Endothelial cell of umbilical vein (primary cell): ENCODE data around the gene ZNF567. TPM values are rescaled to one million over a fixed set of nuclear protein-coding genes. Genes with fewer than 3 reads are reported as not detected.

Experiments
- BruUV-seq: library from RNA; stranded (reverse); fragments of 400-500 nt; replicated peaks from 2 replicates; lab custom pipeline; 2021; lab: Mats Ljungman, UMichigan
- CTCF ChIA-PET: fragments of 300-600, 350-600 bp; sonication (Branson Sonifier 250); formaldehyde crosslinking; loops from one replicate; lab custom pipeline; 2021; ENCODE audit warnings: antibody characterized with exemption, inconsistent platforms; lab: Charles Lee
- POLR2A ChIA-PET: fragments of 300-600, 350-600 bp; sonication (Branson Sonifier 250); formaldehyde crosslinking; loops from one replicate; lab custom pipeline; 2021; ENCODE audit warnings: antibody characterized with exemption, inconsistent platforms; lab: Charles Lee
- DNase-seq: peaks from one replicate; pipeline ENCODE4 v3.0.0-alpha.2; 2011; ENCODE audit warnings: low read depth, low spot score
- FAIRE-seq: peaks from 2 replicates; lab custom pipeline; 2011; peaks lifted over from hg19 to GRCh38; lab: Jason Lieb, UNC
- H2AFZ ChIP-seq: 2 replicates; pipeline ENCODE4 v1.6.0; 2012; ENCODE audit warnings: low read depth, low read length, control low read depth, inconsistent platforms
- H3K27ac ChIP-seq: 2 replicates; pipeline ENCODE4 v1.5.1; 2011; ENCODE audit warnings: low read depth, mild to moderate bottlenecking, control low read depth, low read length, moderate library complexity; ENCODE audit not compliant: insufficient read depth
- H3K27me3 ChIP-seq, 2 experiments: 2 replicates each; pipeline versions ENCODE4 v1.6.0 to v1.6.1; 2011; ENCODE audit warnings: low read length in 2 of 2, mixed read lengths in 1 of 2; ENCODE audit not compliant: control insufficient read depth in 2 of 2, insufficient read depth in 2 of 2
- H3K36me3 ChIP-seq, 2 experiments: 2 replicates in 1 of 2; 3 replicates in 1 of 2; pipeline ENCODE4 v1.5.1; 2011; ENCODE audit warnings: low read length in 2 of 2, mild to moderate bottlenecking in 1 of 2, moderate library complexity in 1 of 2; ENCODE audit not compliant: control insufficient read depth in 2 of 2, insufficient read depth in 2 of 2; ENCODE audit errors: extremely low read depth in 1 of 2
- H3K4me1 ChIP-seq: 3 replicates; pipeline ENCODE4 v1.5.1; 2011; ENCODE audit warnings: mild to moderate bottlenecking, low read length; ENCODE audit not compliant: control insufficient read depth, insufficient read depth; ENCODE audit errors: extremely low read depth
- H3K4me2 ChIP-seq: 2 replicates; pipeline ENCODE4 v1.6.1; 2011; ENCODE audit warnings: low read length, control low read depth, mixed read lengths; ENCODE audit not compliant: insufficient read depth
- H3K4me3 ChIP-seq, 3 experiments: fragments of 200-600 bp in 1 of 3; sonication (generic), shearing (Covaris generic) in 1 of 3; replicated peaks in 1 of 3; 2 replicates each; pipeline ENCODE4 v1.5.1; 2011 to 2016; ENCODE audit warnings: control low read depth in 3 of 3, low read length in 3 of 3, mild to moderate bottlenecking in 2 of 3, inconsistent platforms in 1 of 3, low read depth in 1 of 3, moderate library complexity in 1 of 3; ENCODE audit not compliant: insufficient read depth in 1 of 3
- H3K79me2 ChIP-seq: 2 replicates; pipeline ENCODE4 v1.6.0; 2012; ENCODE audit warnings: low read length, inconsistent platforms; ENCODE audit not compliant: control insufficient read depth, insufficient read depth
- H3K9ac ChIP-seq: replicated peaks from 2 replicates; pipeline ENCODE3; 2011; ENCODE audit warnings: low read length, control low read depth; ENCODE audit not compliant: insufficient read depth; ENCODE audit errors: extremely low read depth
- H3K9me1 ChIP-seq: replicated peaks from 3 replicates; pipeline ENCODE4 v1.6.0; 2011; ENCODE audit warnings: mild to moderate bottlenecking, low read length; ENCODE audit not compliant: control insufficient read depth, insufficient read depth; ENCODE audit errors: extremely low read depth
- H3K9me3 ChIP-seq: replicated peaks from 2 replicates; pipeline ENCODE4 v1.5.1; 2012; ENCODE audit warnings: low read length, inconsistent platforms; ENCODE audit not compliant: control insufficient read depth, insufficient read depth
- H4K20me1 ChIP-seq: replicated peaks from 2 replicates; pipeline ENCODE3; 2011; ENCODE audit warnings: mild to moderate bottlenecking, low read length; ENCODE audit not compliant: control insufficient read depth, insufficient read depth; ENCODE audit errors: extremely low read depth
- CTCF ChIP-seq, 2 donors: IDR thresholded peaks; 1 replicate in 1 of 2; 2 replicates in 1 of 2; pipeline ENCODE4 v1.5.1; 2011; ENCODE audit warnings: low read length in 2 of 2, mild to moderate bottlenecking in 2 of 2, moderate library complexity in 2 of 2, control low read depth in 1 of 2, inconsistent platforms in 1 of 2, low read depth in 1 of 2; ENCODE audit not compliant: insufficient read depth in 1 of 2; ENCODE audit errors: extremely low read depth in 1 of 2
- EZH2 ChIP-seq: IDR thresholded peaks from 2 replicates; pipeline ENCODE4 v1.6.1; 2012; ENCODE audit warnings: borderline replicate concordance, low read depth, mild to moderate bottlenecking, moderate library complexity, low read length, inconsistent platforms; ENCODE audit not compliant: severe bottlenecking
- FOS ChIP-seq: IDR thresholded peaks from 2 replicates; pipeline ENCODE4 v1.6.1; 2011; ENCODE audit warnings: mild to moderate bottlenecking, low read length, moderate library complexity, borderline replicate concordance; ENCODE audit not compliant: insufficient read depth
- GATA2 ChIP-seq: IDR thresholded peaks from 2 replicates; pipeline ENCODE4 v1.7.0; 2011; ENCODE audit warnings: low read depth, mild to moderate bottlenecking, moderate library complexity, mixed read lengths, low read length; ENCODE audit not compliant: insufficient read length, insufficient read depth
- JUN ChIP-seq: IDR thresholded peaks from 2 replicates; pipeline ENCODE4 v1.6.1; 2011; ENCODE audit warnings: borderline replicate concordance, low read depth; ENCODE audit not compliant: insufficient read length, insufficient read depth
- MAX ChIP-seq: IDR thresholded peaks from 2 replicates; pipeline ENCODE4 v1.6.1; 2011; ENCODE audit not compliant: insufficient read depth, insufficient read length
- MYC ChIP-seq: IDR thresholded peaks from one replicate; pipeline ENCODE4 v1.6.1; 2011; ENCODE audit warnings: mild to moderate bottlenecking, low read depth, low read length
- POLR2A ChIP-seq: IDR thresholded peaks from 2 replicates; pipeline ENCODE4 v1.6.1; 2012; ENCODE audit warnings: low read depth, mild to moderate bottlenecking, control low read depth, low read length
- POLR2AphosphoS5 ChIP-seq: IDR thresholded peaks from 2 replicates; pipeline ENCODE4 v1.6.1; 2012; ENCODE audit warnings: low read depth, mild to moderate bottlenecking, control low read depth, low read length, moderate library complexity; ENCODE audit not compliant: insufficient read depth
- dilution Hi-C: fragments of 300-500 bp; cut with MboI; formaldehyde crosslinking; loops from one replicate; pipeline ENCODE4 v1.15.0; 2019; ENCODE audit warnings: low sequenced_read_pairs; ENCODE audit not compliant: extremely low pct_ligation_motif_present
- intact Hi-C: fragments of 100-400 bp; cut with micrococcal nuclease; formaldehyde crosslinking; loops from one replicate; pipeline ENCODE4 v1.10.0; 2022
- polyA plus RNA-seq, 4 experiments: library from polyadenylated mRNA; depleted of rRNA in 3 of 4; stranded (reverse) in 3 of 4; unstranded in 1 of 4; fragments of >200 nt; gene quantifications; 2 replicates each; pipeline versions ENCODE4 v1.2.1 to v1.2.3, GENCODE V29; 2011 to 2012; ENCODE audit warnings: missing spikeins in 1 of 4
- total RNA-seq: library from RNA; stranded (reverse); gene quantifications from 2 replicates; pipeline ENCODE4 v1.2.3, GENCODE V29; 2021

The ZNF567 gene
- total and polyA plus RNA-seq, 2 donors (not counting 3 experiments of a cell fraction or from before 2014, with no cell fraction given): 3.4 to 4.4 TPM

GRCh38 chr19:36750066-36750691 lies 62.8 kb downstream of the ZNF567 start:
- ChIA-PET CTCF (no interaction called here), POLR2A (no interaction called here)
- Histone ChIP-seq H3K27me3 (no peaks in the 10 kb centered on the region), H3K9me3 (peaks cover 39% of the 10 kb centered on the region), H3K36me3 (peaks cover 11% of the 10 kb centered on the region in 2 experiments), H3K9ac (no peak overlapping the region), H4K20me1 (no peaks in the 10 kb centered on the region), H2AFZ (no peak overlapping the region), H3K4me2 (no peak overlapping the region), H3K27ac (no peak overlapping the region), H3K4me1 (no peaks in the 10 kb centered on the region), H3K4me3 (no peak overlapping the region), H3K9me1 (no peaks in the 10 kb centered on the region), H3K79me2 (no peaks in the 10 kb centered on the region)
- DNase-seq (no peak), FAIRE-seq (no peak)
- dilution Hi-C loops: no loop called here
- intact Hi-C loops: no loop called here
- no TSS peak for BruUV-seq
- no peak for TF ChIP-seq POLR2A
- no peak for TF ChIP-seq JUN
- no peak for TF ChIP-seq MYC
- no peak for TF ChIP-seq FOS
- no peak for TF ChIP-seq EZH2
- no peak for TF ChIP-seq POLR2AphosphoS5
- no peak for TF ChIP-seq CTCF (IDR thresholded peaks at IDR 0.05; ENCODE audit: extremely low read depth in 1 of 2, insufficient read depth in 1 of 2, low read depth in 1 of 2, low read length in 2 of 2)
- TF ChIP-seq GATA2: no peak
- no peak for TF ChIP-seq MAX

Other genes starting within 250 kb of the ZNF567 start
- 8.3 and 8.5 TPM in 2 replicates for gene ZNF566, start 198.1 kb upstream of the ZNF567 start, total RNA-seq
- 4.0 and 4.7 TPM in 2 replicates for gene ZNF566, start 198.1 kb upstream of the ZNF567 start, polyA plus RNA-seq
- 10.5 and 13.9 TPM in 2 replicates for gene ZNF260, start 159.3 kb upstream of the ZNF567 start, total RNA-seq
- gene ZNF260, start 159.3 kb upstream of the ZNF567 start, polyA plus RNA-seq: 2.4 and 2.7 TPM in 2 replicates
- gene ZNF529, start 114.3 kb upstream of the ZNF567 start, total RNA-seq: 5.3 and 8.4 TPM in 2 replicates
- gene ZNF529, start 114.3 kb upstream of the ZNF567 start, polyA plus RNA-seq: 4.1 and 4.9 TPM in 2 replicates
- 4.2 and 4.3 TPM in 2 replicates for gene ZNF382, start 82.3 kb upstream of the ZNF567 start, total RNA-seq
- 1.4 and 1.8 TPM in 2 replicates for gene ZNF382, start 82.3 kb upstream of the ZNF567 start, polyA plus RNA-seq
- 6.8 and 7.0 TPM in 2 replicates for gene ZNF461, start 20.8 kb upstream of the ZNF567 start, total RNA-seq
- gene ZNF461, start 20.8 kb upstream of the ZNF567 start, polyA plus RNA-seq: 1.1 and 2.4 TPM in 2 replicates
- 3.6 and 4.5 TPM in 2 replicates for gene ZNF850, start 85.2 kb downstream of the ZNF567 start, total RNA-seq
- 0.84 and 0.98 TPM in 2 replicates for gene ZNF850, start 85.2 kb downstream of the ZNF567 start, polyA plus RNA-seq
- gene ZNF790, start 150.8 kb downstream of the ZNF567 start, total RNA-seq: 5.2 and 5.6 TPM in 2 replicates
- gene ZNF790, start 150.8 kb downstream of the ZNF567 start, polyA plus RNA-seq: 1.6 and 2.1 TPM in 2 replicates
- 3.4 and 3.8 TPM in 2 replicates for gene ZNF345, start 163.3 kb downstream of the ZNF567 start, total RNA-seq
- gene ZNF345, start 163.3 kb downstream of the ZNF567 start, polyA plus RNA-seq: 2.2 and 2.7 TPM in 2 replicates
- 1.2 and 1.3 TPM in 2 replicates for gene ZNF829, start 228.7 kb downstream of the ZNF567 start, total RNA-seq
- gene ZNF829, start 228.7 kb downstream of the ZNF567 start, polyA plus RNA-seq: 0.41 and 0.47 TPM in 2 replicates
- 4.1 and 6.4 TPM in 2 replicates for gene ZNF568, start 228.7 kb downstream of the ZNF567 start, total RNA-seq
- 2.5 and 3.1 TPM in 2 replicates for gene ZNF568, start 228.7 kb downstream of the ZNF567 start, polyA plus RNA-seq